ENCODE data around the gene NTM. TPM values are rescaled to one million over a fixed set of nuclear protein-coding genes. Genes with fewer than 3 reads are reported as not detected.

NTM gene
- 15.4 and 17.7 TPM in 2 replicates for total RNA-seq

DNA sequence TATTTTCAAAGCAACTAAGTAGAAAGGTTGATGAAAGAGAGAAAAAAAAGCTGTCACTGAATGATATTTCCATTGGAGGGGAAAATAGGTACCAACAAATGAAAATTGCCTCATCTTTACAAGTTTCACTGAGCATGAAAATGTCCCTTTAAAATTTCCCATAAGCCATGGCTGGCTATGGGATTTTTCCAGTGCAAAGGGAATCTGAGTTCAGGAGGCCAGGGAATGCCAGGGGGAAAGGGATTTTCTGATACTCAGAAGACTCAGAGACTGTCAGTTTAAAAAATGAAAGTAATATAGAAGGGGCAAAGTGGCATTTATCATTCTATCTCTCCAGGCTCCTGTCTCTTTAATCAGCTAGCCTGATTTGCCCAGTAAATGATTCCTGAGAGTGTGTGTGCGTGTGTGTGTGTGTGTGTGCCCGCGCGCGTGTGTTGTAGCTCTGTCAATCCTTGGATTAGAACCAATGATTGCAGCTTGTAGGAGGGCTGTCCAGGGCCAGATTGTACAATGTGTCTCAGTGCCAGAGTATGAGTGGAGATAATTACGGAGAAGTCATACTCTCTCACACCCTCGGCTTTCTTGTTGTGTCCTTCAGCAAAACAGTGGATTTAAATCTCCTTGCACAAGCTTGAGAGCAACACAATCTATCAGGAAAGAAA is at the start of gene NTM:
TSS of gene NTM (plus strand) at position 526 of the 662 bp plus-strand sequence.

All from smooth muscle cell of bladder (primary cell).